Stomach (tissue), 9 donors: ENCODE results near the gene MAN1B1. TPM values are rescaled to one million over a fixed set of nuclear protein-coding genes. Genes with fewer than 3 reads are reported as not detected.

ENCODE experiments used
- DNase-seq, 2 donors: peaks; one replicate each; pipeline versions ENCODE4 v3.0.0 to v3.0.0-alpha.2; 2013 to 2019
- H3K27ac ChIP-seq, 5 donors: fragments of 200-600 bp in 4 of 5; sonication (generic) in 4 of 5; one replicate each; pipeline ENCODE4 v1.5.1; 2013 to 2019; ENCODE audit warnings: mild to moderate bottlenecking in 1 of 5, moderate library complexity in 1 of 5
- H3K27me3 ChIP-seq, 3 donors: fragments of 200-600 bp; sonication (generic); one replicate each; pipeline ENCODE4 v1.5.1; 2017 to 2019; ENCODE audit warnings: mixed run types in 1 of 3
- H3K36me3 ChIP-seq, 4 donors: fragments of 200-600 bp; sonication (generic); 1 replicate in 3 of 4; 2 replicates in 1 of 4; pipeline ENCODE4 v1.5.1; 2016 to 2019
- H3K4me1 ChIP-seq, 4 donors: fragments of 200-600 bp; sonication (generic); one replicate each; pipeline ENCODE4 v1.5.1; 2016 to 2019
- H3K4me3 ChIP-seq, 4 donors: fragments of 200-600 bp; sonication (generic) in 3 of 4; one replicate each; pipeline ENCODE4 v1.5.1; 2016 to 2019; ENCODE audit warnings: mild to moderate bottlenecking in 1 of 4
- H3K9me3 ChIP-seq, 4 donors: fragments of 200-600 bp; sonication (generic); one replicate each; pipeline ENCODE4 v1.5.1; 2016 to 2019
- EP300 ChIP-seq: sonication (generic); formaldehyde crosslinking; IDR thresholded peaks from one replicate; pipeline ENCODE4 v1.6.1; 2017; ENCODE audit warnings: antibody characterized with exemption
- POLR2A ChIP-seq, 4 donors: fragments of 450-650 bp; IDR thresholded peaks; one replicate each; pipeline ENCODE4 v1.6.1; 2016; ENCODE audit warnings: antibody characterized with exemption in 4 of 4, control low read depth in 2 of 4, mild to moderate bottlenecking in 1 of 4, moderate library complexity in 1 of 4
- POLR2AphosphoS5 ChIP-seq, 3 donors: sonication (generic); formaldehyde crosslinking; IDR thresholded peaks; one replicate each; pipeline ENCODE4 v1.6.1; 2016; ENCODE audit warnings: antibody characterized with exemption in 3 of 3
- WGBS, 5 donors: extraction: QIAGEN DNeasy Blood & Tissue Kit in 3 of 5; methylation state at CpG; one replicate each; pipeline versions ENCODE4 v1.1.5 to v1.1.7; 2013 to 2018; 5-methylcytosine and 5-hydroxymethylcytosine counted together
- intact Hi-C: fragments of 100-400 bp; cut with DNase I; formaldehyde crosslinking; loops from one replicate; pipeline ENCODE4 v1.15.1; 2023; ENCODE audit warnings: low total_unique reads
- polyA plus RNA-seq, 3 donors: library from polyadenylated mRNA; stranded (reverse); fragments of 200-250 nt; gene quantifications; one replicate each; pipeline ENCODE4 v1.2.3, GENCODE V29; 2013
- total RNA-seq, 5 donors: library from RNA; depleted of rRNA; stranded (reverse); fragments of >200 nt; gene quantifications; one replicate each; pipeline versions ENCODE4 v1.1.0 to v1.2.3, GENCODE V29; 2014 to 2016
- TF ChIP-seq, protein P1 (sequence below), 7 experiments: fragments of 450-650 bp in 4 of 7; fragments of 200-600 bp in 3 of 7; sonication (generic) in 3 of 7; IDR thresholded peaks; one replicate each; pipeline ENCODE4 v1.5.1; 2016 to 2019; ENCODE audit warnings: antibody characterized with exemption in 7 of 7, control low read depth in 2 of 7, mild to moderate bottlenecking in 1 of 7
- donor health status: healthy with polysubstance abuse.
- donor health status: Bipolar disorder and iron deficiency.
- donor health status: healthy.

The MAN1B1 gene
- total and polyA plus RNA-seq, 8 donors = 4.7 to 167 (median 39.8) TPM

DNA sequence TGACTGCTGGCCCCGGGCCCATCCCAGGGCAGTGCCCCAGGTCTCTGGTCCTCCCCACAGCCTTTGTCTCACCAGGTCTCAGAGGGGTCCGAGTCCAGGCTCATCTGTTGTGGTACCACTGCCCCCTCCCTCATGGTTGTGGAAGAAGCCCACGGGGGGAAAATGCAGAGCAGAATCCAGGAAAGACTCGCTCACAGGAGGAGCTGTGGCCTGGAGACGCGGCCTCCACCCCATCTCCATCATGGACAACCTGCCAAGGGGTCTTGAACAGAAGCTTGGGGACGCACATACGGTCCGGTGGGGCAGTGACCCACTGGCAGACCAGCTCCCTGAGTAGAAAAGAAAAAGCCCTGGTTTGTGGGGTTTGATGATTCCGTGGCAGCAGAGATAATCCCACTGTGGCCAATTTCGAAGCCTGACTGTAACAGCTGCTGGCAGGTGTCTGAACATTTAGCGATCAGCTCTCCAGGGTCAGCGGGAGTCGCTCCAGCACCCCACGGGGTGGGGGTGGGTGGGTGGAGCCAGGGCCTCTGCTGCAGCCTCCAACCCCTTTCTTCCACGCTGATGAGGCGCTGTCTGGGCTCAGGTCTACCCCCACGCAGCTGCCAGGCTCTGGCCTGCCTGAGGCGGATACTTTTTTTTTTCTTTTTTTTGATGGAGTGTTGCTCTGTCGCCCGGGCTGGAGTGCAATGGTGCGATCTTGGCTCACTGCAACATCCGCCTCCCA is 50.3 kb downstream of the MAN1B1 start:
- no peaks in the 10 kb centered on the region for H3K9me3 ChIP-seq
- H3K36me3 ChIP-seq = no peaks in the 10 kb centered on the region
- peaks cover 7 to 11% (median 10%) of the 10 kb centered on the region in 4 donors for H3K4me1 ChIP-seq
- H3K27me3 ChIP-seq = peaks cover 47 to 98% (median 65%) of the 10 kb centered on the region in 3 donors
- 71 to 75% (median 72%) methylated on average over 20 to 23 of the region's 23 CpGs for WGBS, 5 donors
- DNase-seq = no peak
- TF ChIP-seq EP300 = no peak
- TF ChIP-seq, protein P1, sequence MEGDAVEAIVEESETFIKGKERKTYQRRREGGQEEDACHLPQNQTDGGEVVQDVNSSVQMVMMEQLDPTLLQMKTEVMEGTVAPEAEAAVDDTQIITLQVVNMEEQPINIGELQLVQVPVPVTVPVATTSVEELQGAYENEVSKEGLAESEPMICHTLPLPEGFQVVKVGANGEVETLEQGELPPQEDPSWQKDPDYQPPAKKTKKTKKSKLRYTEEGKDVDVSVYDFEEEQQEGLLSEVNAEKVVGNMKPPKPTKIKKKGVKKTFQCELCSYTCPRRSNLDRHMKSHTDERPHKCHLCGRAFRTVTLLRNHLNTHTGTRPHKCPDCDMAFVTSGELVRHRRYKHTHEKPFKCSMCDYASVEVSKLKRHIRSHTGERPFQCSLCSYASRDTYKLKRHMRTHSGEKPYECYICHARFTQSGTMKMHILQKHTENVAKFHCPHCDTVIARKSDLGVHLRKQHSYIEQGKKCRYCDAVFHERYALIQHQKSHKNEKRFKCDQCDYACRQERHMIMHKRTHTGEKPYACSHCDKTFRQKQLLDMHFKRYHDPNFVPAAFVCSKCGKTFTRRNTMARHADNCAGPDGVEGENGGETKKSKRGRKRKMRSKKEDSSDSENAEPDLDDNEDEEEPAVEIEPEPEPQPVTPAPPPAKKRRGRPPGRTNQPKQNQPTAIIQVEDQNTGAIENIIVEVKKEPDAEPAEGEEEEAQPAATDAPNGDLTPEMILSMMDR (IDR thresholded peaks at IDR 0.05) = no peak
- no peak for TF ChIP-seq POLR2AphosphoS5 (IDR thresholded peaks at IDR 0.05)
- no peak for TF ChIP-seq POLR2A (IDR thresholded peaks at IDR 0.05)
- no peak overlapping the region for H3K4me3 ChIP-seq
- intact Hi-C loops = no loop called here
- H3K27ac ChIP-seq = no peak overlapping the region

DNA sequence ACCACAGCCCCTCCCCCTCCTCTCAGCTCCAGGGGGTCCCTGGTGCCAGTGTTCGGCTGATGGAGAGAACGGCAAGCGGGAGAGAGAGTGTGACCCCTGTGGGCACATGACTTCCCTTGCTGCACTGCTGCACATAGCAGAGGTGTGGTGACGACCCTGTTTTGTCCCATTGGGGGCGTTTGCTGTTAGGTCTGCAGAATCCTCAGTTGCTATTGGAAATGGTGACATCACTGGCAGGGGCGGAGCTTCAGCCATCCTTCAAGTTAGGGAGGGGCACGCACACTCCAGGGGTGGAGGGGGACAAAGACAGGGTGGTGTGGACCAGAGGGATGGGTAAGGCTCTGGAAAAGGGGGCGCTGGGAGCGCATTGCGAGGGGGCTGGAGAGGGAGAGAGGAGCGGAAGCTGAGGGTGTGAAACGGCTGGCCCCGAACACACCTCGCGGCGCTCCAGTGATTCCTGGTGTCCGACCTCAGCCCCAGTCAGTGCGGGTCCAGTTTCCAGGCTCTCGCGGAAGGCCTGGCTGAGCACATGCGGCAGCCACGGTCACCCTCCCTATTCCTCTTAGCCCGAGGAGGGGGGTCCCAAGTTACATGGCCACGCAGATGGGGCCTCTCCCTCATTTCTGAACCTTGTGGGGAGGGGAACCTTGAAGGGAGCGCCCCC is 51.4 kb downstream of the MAN1B1 start:
- intact Hi-C loops = no loop called here
- H3K27ac ChIP-seq = no peak overlapping the region
- no peaks in the 10 kb centered on the region for H3K36me3 ChIP-seq
- H3K4me1 ChIP-seq = peaks cover 7 to 11% (median 10%) of the 10 kb centered on the region in 4 donors
- H3K4me3 ChIP-seq = no peak overlapping the region
- H3K9me3 ChIP-seq = no peaks in the 10 kb centered on the region
- DNase-seq = peak in 1 of 2 donors; percentile 44
- H3K27me3 ChIP-seq = peaks cover 50 to 99% (median 76%) of the 10 kb centered on the region in 3 donors
- WGBS, 5 donors = 9 to 19% (median 15%) methylated on average over 20 to 25 of the region's 25 CpGs
- TF ChIP-seq EP300 (no peak), POLR2AphosphoS5 (IDR thresholded peaks at IDR 0.05) (no peak), POLR2A (IDR thresholded peaks at IDR 0.05) (no peak)
- TF ChIP-seq, protein P1 (IDR thresholded peaks at IDR 0.05) = no peak

DNA sequence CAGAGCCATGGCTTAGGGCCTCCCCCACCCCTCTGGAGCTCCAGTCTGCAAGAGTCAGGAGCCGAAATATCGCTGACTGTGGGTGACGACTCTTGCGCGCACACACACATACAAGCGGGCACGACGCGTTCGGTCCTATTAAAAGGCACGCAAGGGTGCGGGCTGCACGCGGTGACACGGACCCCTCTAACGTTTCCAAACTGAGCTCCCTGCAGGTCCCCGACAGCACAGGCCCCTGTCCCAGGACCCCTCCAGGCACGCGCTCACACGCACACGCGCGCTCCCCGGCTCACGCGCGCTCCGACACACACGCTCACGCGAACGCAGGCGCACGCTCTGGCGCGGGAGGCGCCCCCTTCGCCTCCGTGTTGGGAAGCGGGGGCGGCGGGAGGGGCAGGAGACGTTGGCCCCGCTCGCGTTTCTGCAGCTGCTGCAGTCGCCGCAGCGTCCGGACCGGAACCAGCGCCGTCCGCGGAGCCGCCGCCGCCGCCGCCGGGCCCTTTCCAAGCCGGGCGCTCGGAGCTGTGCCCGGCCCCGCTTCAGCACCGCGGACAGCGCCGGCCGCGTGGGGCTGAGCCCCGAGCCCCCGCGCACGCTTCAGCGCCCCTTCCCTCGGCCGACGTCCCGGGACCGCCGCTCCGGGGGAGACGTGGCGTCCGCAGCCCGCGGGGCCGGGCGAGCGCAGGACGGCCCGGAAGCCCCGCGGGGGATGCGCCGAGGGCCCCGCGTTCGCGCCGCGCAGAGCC is 52.1 kb downstream of the MAN1B1 start, which contains the start of gene GRIN1:
Gene GRIN1, plus strand, starts transcription at position 433 of the 746 bp plus-strand sequence. CDS start 333 bp downstream, outside the sequence.
- H3K4me3 ChIP-seq = peak within 1 kb of the TSS in 1 of 4 donors; percentile 20
- 5 to 11% (median 7%) methylated on average over 21 to 104 of the region's 104 CpGs for WGBS, 5 donors
- TF ChIP-seq, protein P1 (IDR thresholded peaks at IDR 0.05) = no peak
- TF ChIP-seq POLR2A (IDR thresholded peaks at IDR 0.05) = no peak
- TF ChIP-seq EP300 = no peak
- TF ChIP-seq POLR2AphosphoS5 (IDR thresholded peaks at IDR 0.05) = no peak
- intact Hi-C loops = no loop called here
- no peaks in the 10 kb centered on the region for H3K36me3 ChIP-seq
- peaks cover 50 to 99% (median 80%) of the 10 kb centered on the region in 3 donors for H3K27me3 ChIP-seq
- DNase-seq = peak in 1 of 2 donors; percentile 85
- no peaks in the 10 kb centered on the region for H3K9me3 ChIP-seq
- H3K27ac ChIP-seq = no peak within 1 kb of the TSS
- H3K4me1 ChIP-seq = peaks cover 7 to 11% (median 10%) of the 10 kb centered on the region in 4 donors
